MM.1S (cell line): ENCODE measurements around the gene TRAM2.

Experiments
- DNase-seq: peaks from one replicate; pipeline ENCODE4 v3.0.0-alpha.2; 2015
- H2AFZ ChIP-seq: fragments of 300-600 bp; sonication (generic); 2 replicates; pipeline ENCODE4 v1.6.0; 2016; ENCODE audit warnings: antibody characterized with exemption, low read length
- H3F3A ChIP-seq: fragments of 300-600 bp; sonication (generic); 2 replicates; pipeline ENCODE4 v1.6.1; 2016; ENCODE audit warnings: mild to moderate bottlenecking, antibody characterized with exemption, low read length, moderate library complexity, mixed read lengths; ENCODE audit not compliant: insufficient read depth
- H3K27ac ChIP-seq: fragments of 300-600 bp; sonication (generic); 2 replicates; pipeline ENCODE4 v1.5.1; 2016; ENCODE audit warnings: mild to moderate bottlenecking, low read length
- H3K27me3 ChIP-seq: fragments of 300-600 bp; sonication (generic); replicated peaks from 2 replicates; pipeline ENCODE4 v1.6.0; 2016; ENCODE audit warnings: low read length; ENCODE audit not compliant: insufficient read depth
- H3K36me3 ChIP-seq: fragments of 300-600 bp; sonication (generic); replicated peaks from 2 replicates; pipeline ENCODE4 v1.6.1; 2016; ENCODE audit warnings: mild to moderate bottlenecking, low read length, mixed read lengths; ENCODE audit not compliant: insufficient read depth
- H3K4me1 ChIP-seq: fragments of 300-600 bp; sonication (generic); 2 replicates; pipeline ENCODE4 v1.6.1; 2016; ENCODE audit warnings: low read length, mixed read lengths
- H3K4me2 ChIP-seq: fragments of 300-600 bp; sonication (generic); 2 replicates; pipeline ENCODE4 v1.6.0; 2016; ENCODE audit warnings: low read depth, low read length
- H3K4me3 ChIP-seq: fragments of 300-600 bp; sonication (generic); 2 replicates; pipeline ENCODE4 v1.5.1; 2016; ENCODE audit warnings: low read length, mixed read lengths
- H3K79me2 ChIP-seq: fragments of 300-600 bp; sonication (generic); 2 replicates; pipeline ENCODE4 v1.6.1; 2016; ENCODE audit warnings: mixed run types, low read length, mixed read lengths
- H3K9ac ChIP-seq: fragments of 300-600 bp; sonication (generic); 2 replicates; pipeline ENCODE4 v1.6.1; 2016; ENCODE audit warnings: low read length, mixed read lengths
- H3K9me2 ChIP-seq: fragments of 300-600 bp; sonication (generic); replicated peaks from 2 replicates; pipeline ENCODE4 v1.6.1; 2016; ENCODE audit warnings: mild to moderate bottlenecking, low read length, mixed read lengths; ENCODE audit not compliant: insufficient read depth
- H3K9me3 ChIP-seq: fragments of 300-600 bp; sonication (generic); replicated peaks from 2 replicates; pipeline ENCODE4 v1.6.1; 2016; ENCODE audit warnings: mild to moderate bottlenecking, low read length, mixed read lengths; ENCODE audit not compliant: insufficient read depth
- H4K20me1 ChIP-seq: fragments of 300-600 bp; sonication (generic); 2 replicates; pipeline ENCODE4 v1.6.1; 2016; ENCODE audit warnings: mild to moderate bottlenecking, low read length, moderate library complexity, mixed read lengths; ENCODE audit not compliant: insufficient read depth
- CTCF ChIP-seq: fragments of 300-600 bp; sonication (generic); IDR thresholded peaks from 2 replicates; pipeline ENCODE4 v1.5.1; 2016; ENCODE audit warnings: antibody characterized with exemption, low read length, mixed read lengths
- EZH2 ChIP-seq: fragments of 300-600 bp; sonication (generic); optimal IDR thresholded peaks from 2 replicates; pipeline ENCODE3; 2017; ENCODE audit warnings: low read depth, mild to moderate bottlenecking, antibody characterized with exemption, low read length, mixed read lengths
- EZH2phosphoT487 ChIP-seq: fragments of 300-600 bp; sonication (generic); IDR thresholded peaks from 2 replicates; pipeline ENCODE4 v1.6.1; 2018; ENCODE audit warnings: antibody characterized with exemption, low read length

Gene TRAM2

GRCh38 chr6:52498538-52499017 lies 78.3 kb downstream of the TRAM2 start:
- H3K9me3 ChIP-seq: no peaks in the 10 kb centered on the region
- peaks cover 79% of the 10 kb centered on the region for H3F3A ChIP-seq
- H3K36me3 ChIP-seq: 0 out of 2 replicates have a peak, but pooled peaks cover 12% of the 10 kb centered on the region
- peak overlapping the region; percentile 34 for H3K4me3 ChIP-seq
- no peaks in the 10 kb centered on the region for H3K9me2 ChIP-seq
- no peak overlapping the region for H2AFZ ChIP-seq
- no peaks in the 10 kb centered on the region for H3K27me3 ChIP-seq
- peaks cover 23% of the 10 kb centered on the region for H3K79me2 ChIP-seq
- DNase-seq: peak; percentile 85
- no peaks in the 10 kb centered on the region for H4K20me1 ChIP-seq
- peak overlapping the region; percentile 70 for H3K4me2 ChIP-seq
- peak overlapping the region; percentile 96 for H3K27ac ChIP-seq
- TF ChIP-seq EZH2 (no peak), CTCF (no peak), EZH2phosphoT487 (no peak)
- peaks cover 79% of the 10 kb centered on the region for H3K4me1 ChIP-seq
- H3K9ac ChIP-seq: peak overlapping the region; percentile 81

- peak overlapping the region; percentile 34 for H3K4me3 ChIP-seq
- no peaks in the 10 kb centered on the region for H3K27me3 ChIP-seq
- DNase-seq: peak; percentile 91
- peak overlapping the region; percentile 70 for H3K4me2 ChIP-seq
- H3K27ac ChIP-seq: peak overlapping the region; percentile 96
- H2AFZ ChIP-seq: no peak overlapping the region
- peaks cover 76% of the 10 kb centered on the region for H3K4me1 ChIP-seq
- H3K9me3 ChIP-seq: no peaks in the 10 kb centered on the region
- peak overlapping the region; percentile 81 for H3K9ac ChIP-seq
- TF ChIP-seq EZH2phosphoT487 (no peak), EZH2 (no peak), CTCF (no peak)
- no peaks in the 10 kb centered on the region for H3K9me2 ChIP-seq
- 0 out of 2 replicates have a peak, but pooled peaks cover 8% of the 10 kb centered on the region for H3K36me3 ChIP-seq
- H3F3A ChIP-seq: peaks cover 78% of the 10 kb centered on the region
- H3K79me2 ChIP-seq: peaks cover 17% of the 10 kb centered on the region
- H4K20me1 ChIP-seq: no peaks in the 10 kb centered on the region
These were observed 79.0 kb downstream of the TRAM2 start for GRCh38 chr6:52497652-52498408.

- no peak overlapping the region for H3K4me3 ChIP-seq
- H3F3A ChIP-seq: peaks cover 68% of the 10 kb centered on the region
- DNase-seq: no peak
- TF ChIP-seq EZH2 (no peak), CTCF (no peak), EZH2phosphoT487 (no peak)
- H3K36me3 ChIP-seq: no peaks in the 10 kb centered on the region
- no peak overlapping the region for H2AFZ ChIP-seq
- peaks cover 7% of the 10 kb centered on the region; the same call in 1 of the 2 replicates for H3K79me2 ChIP-seq
- H3K27ac ChIP-seq: peak overlapping the region; percentile 96; the same call in 1 of the 2 replicates
- H3K9me2 ChIP-seq: no peaks in the 10 kb centered on the region
- no peaks in the 10 kb centered on the region for H3K9me3 ChIP-seq
- H3K27me3 ChIP-seq: no peaks in the 10 kb centered on the region
- no peak overlapping the region for H3K4me2 ChIP-seq
- H4K20me1 ChIP-seq: no peaks in the 10 kb centered on the region
- H3K9ac ChIP-seq: no peak overlapping the region
- peaks cover 65% of the 10 kb centered on the region for H3K4me1 ChIP-seq
These were observed 80.2 kb downstream of the TRAM2 start for GRCh38 chr6:52496631-52497030.
